HepG2 (cell line): ENCODE results near the gene WWC1. TPM values are rescaled to one million over a fixed set of nuclear protein-coding genes. Genes with fewer than 3 reads are reported as not detected.

Experiments
- ATAC-seq: fragments of 200-7000 bp; cut with Tn5 transposase; 3 replicates; pipeline ENCODE4 v1.9.1; 2020; ENCODE audit warnings: mild to moderate bottlenecking, moderate library complexity
- BruUV-seq: library from RNA; stranded (reverse); fragments of 400-500 nt; replicated peaks from 2 replicates; lab custom pipeline; 2021; lab: Mats Ljungman, UMichigan
- CTCF ChIA-PET: fragments of 300-600 bp; formaldehyde crosslinking; extraction: SDS; loops from one replicate; lab custom pipeline; 2021; ENCODE audit warnings: low total read pairs, inconsistent platforms, low intra/inter-chr PET ratio; lab: Yijun Ruan, JAX
- POLR2A ChIA-PET: fragments of 350-600 bp; sonication (Branson Sonifier 250); formaldehyde crosslinking; loops from one replicate; lab custom pipeline; 2020; ENCODE audit warnings: antibody characterized with exemption, inconsistent platforms; lab: Yijun Ruan, JAX
- DNase-seq: peaks from one replicate; pipeline ENCODE4 v3.0.0-alpha.2; 2015; ENCODE audit warnings: low spot score
- FAIRE-seq: peaks from 3 replicates; lab custom pipeline; 2011; peaks lifted over from hg19 to GRCh38; lab: Jason Lieb, UNC
- H2AFZ ChIP-seq: one replicate; pipeline ENCODE4 v1.6.1; 2011; ENCODE audit warnings: low read length, inconsistent platforms
- H3K27ac ChIP-seq: fragments of 300-600 bp; 3 replicates; pipeline ENCODE4 v1.8.0; 2011; ENCODE audit warnings: mixed run types, mild to moderate bottlenecking, mixed read lengths, low read length, inconsistent platforms; ENCODE audit not compliant: insufficient read depth; ENCODE audit errors: extremely low read length
- H3K27me3 ChIP-seq, 2 experiments: fragments of 200-600 bp in 1 of 2; 2 replicates in 1 of 2; 3 replicates in 1 of 2; pipeline versions ENCODE4 v1.6.0 to v1.8.0; 2011; ENCODE audit warnings: low read length in 2 of 2, mild to moderate bottlenecking in 2 of 2, moderate library complexity in 2 of 2, inconsistent platforms in 1 of 2; ENCODE audit not compliant: insufficient read depth in 2 of 2, control insufficient read depth in 1 of 2
- H3K36me3 ChIP-seq, 2 experiments: fragments of 200-600 bp in 1 of 2; replicated peaks in 1 of 2; 2 replicates in 1 of 2; 3 replicates in 1 of 2; pipeline versions ENCODE4 v1.5.1 to v1.8.0; 2011; ENCODE audit warnings: low read length in 2 of 2, inconsistent platforms in 1 of 2; ENCODE audit not compliant: insufficient read depth in 2 of 2, control insufficient read depth in 1 of 2
- H3K4me1 ChIP-seq: 2 replicates; pipeline ENCODE4 v1.5.1; 2012; ENCODE audit warnings: low read length, inconsistent platforms; ENCODE audit not compliant: insufficient read depth
- H3K4me2 ChIP-seq: 2 replicates; pipeline ENCODE4 v1.6.0; 2011; ENCODE audit warnings: low read depth, low read length, inconsistent platforms
- H3K4me3 ChIP-seq, 3 experiments: fragments of 200-600 bp in 1 of 3; sonication (generic), shearing (Covaris generic) in 1 of 3; replicated peaks in 1 of 3; 2 replicates each; pipeline ENCODE4 v1.5.1; 2011 to 2016; ENCODE audit warnings: low read length in 3 of 3, inconsistent platforms in 2 of 3, low read depth in 2 of 3, mild to moderate bottlenecking in 2 of 3, control low read depth in 1 of 3, mixed read lengths in 1 of 3; ENCODE audit not compliant: insufficient read depth in 1 of 3
- H3K79me2 ChIP-seq: one replicate; pipeline ENCODE4 v1.6.1; 2011; ENCODE audit warnings: low read length, inconsistent platforms; ENCODE audit not compliant: insufficient read depth
- H3K9ac ChIP-seq: 2 replicates; pipeline ENCODE4 v1.6.0; 2011; ENCODE audit warnings: mild to moderate bottlenecking, low read depth, low read length, inconsistent platforms; ENCODE audit not compliant: insufficient read depth
- H3K9me3 ChIP-seq: 2 replicates; pipeline ENCODE4 v1.5.1; 2012; ENCODE audit warnings: mild to moderate bottlenecking, low read length
- H4K20me1 ChIP-seq: 2 replicates; pipeline ENCODE4 v1.6.0; 2011; ENCODE audit warnings: inconsistent platforms, mild to moderate bottlenecking, low read length, moderate library complexity; ENCODE audit not compliant: insufficient read depth
- GFI1 ChIP-seq: sonication (generic); formaldehyde crosslinking; IDR thresholded peaks from 2 replicates; pipeline ENCODE4 v1.5.0; 2020; ENCODE audit warnings: missing genetic modification reagents, mild to moderate bottlenecking, borderline replicate concordance
- NFKB2 ChIP-seq: sonication (generic); formaldehyde crosslinking; IDR thresholded peaks from 2 replicates; pipeline ENCODE4 v1.4.0; 2020; ENCODE audit warnings: missing genetic modification reagents, borderline replicate concordance
- PITX1 ChIP-seq: sonication (generic); formaldehyde crosslinking; IDR thresholded peaks from 2 replicates; pipeline ENCODE4 v1.5.1; 2020; ENCODE audit warnings: mild to moderate bottlenecking, missing genetic modification reagents
- RFX1 ChIP-seq: fragments of 450-650 bp; IDR thresholded peaks from 2 replicates; pipeline ENCODE4 v1.6.1; 2017
- ZNF230 ChIP-seq: sonication (generic); formaldehyde crosslinking; IDR thresholded peaks from 2 replicates; pipeline ENCODE4 v1.4.0; 2020; ENCODE audit warnings: mild to moderate bottlenecking, missing genetic modification reagents
- ZNF292 ChIP-seq: sonication (generic); formaldehyde crosslinking; IDR thresholded peaks from 2 replicates; pipeline ENCODE4 v1.8.1; 2022; ENCODE audit warnings: mild to moderate bottlenecking, low read depth, missing genetic modification reagents, borderline replicate concordance
- ZNF446 ChIP-seq: sonication (generic); formaldehyde crosslinking; IDR thresholded peaks from 2 replicates; pipeline ENCODE4 v1.5.0; 2020; ENCODE audit warnings: mild to moderate bottlenecking, missing genetic modification reagents
- ZNF670 ChIP-seq: sonication (generic); formaldehyde crosslinking; IDR thresholded peaks from 2 replicates; pipeline ENCODE4 v1.8.0; 2022; ENCODE audit warnings: mild to moderate bottlenecking, missing genetic modification reagents, borderline replicate concordance
- ZNF75D ChIP-seq: sonication (generic); formaldehyde crosslinking; IDR thresholded peaks from 2 replicates; pipeline ENCODE4 v1.8.1; 2023; ENCODE audit warnings: missing genetic modification reagents, mild to moderate bottlenecking, borderline replicate concordance
- WGBS: methylation state at CpG from one replicate; pipeline ENCODE4 v1.1.6; 2017; ENCODE audit warnings: low lambda C conversion rate; 5-methylcytosine and 5-hydroxymethylcytosine counted together
- in situ Hi-C: cut with HindIII; loops from 2 replicates; pipeline ENCODE4 v1.10.0; 2017; ENCODE audit warnings: low pct_unique_long_range_greater_than_20kb; ENCODE audit not compliant: extremely low pct_ligation_motif_present
- intact Hi-C: fragments of 100-400 bp; cut with micrococcal nuclease; formaldehyde crosslinking; loops from one replicate; pipeline ENCODE4 v1.10.0; 2022; ENCODE audit not compliant: unreplicated experiment
- polyA plus RNA-seq, 8 experiments: library from polyadenylated mRNA; depleted of rRNA in 3 of 8; stranded (reverse) in 7 of 8; unstranded in 1 of 8; fragments of >200 nt; fragmentation: Illumina TruSeq in 4 of 8; extraction: Trizol in 4 of 8; gene quantifications; 2 replicates each; pipeline versions ENCODE4 v1.2.1 to v1.2.3, GENCODE V29; 2011 to 2016; ENCODE audit warnings: low read depth in 4 of 8, missing spikeins in 1 of 8, mixed read lengths in 1 of 8; ENCODE audit not compliant: insufficient read depth in 1 of 8
- total RNA-seq, 5 experiments: library from RNA; depleted of rRNA; stranded (reverse); fragments of >200 nt; fragmentation: Illumina TruSeq; extraction: Trizol; gene quantifications; 2 replicates each; pipeline ENCODE4 v1.2.3, GENCODE V29; 2016; ENCODE audit warnings: low read depth in 1 of 5
- TF ChIP-seq, protein P1 (sequence below): sonication (generic); formaldehyde crosslinking; IDR thresholded peaks from 2 replicates; pipeline ENCODE4 v1.8.1; 2023; ENCODE audit warnings: mild to moderate bottlenecking, moderate library complexity, missing genetic modification reagents
- TF ChIP-seq, protein P2 (sequence below): sonication (generic); formaldehyde crosslinking; IDR thresholded peaks from 2 replicates; pipeline ENCODE4 v1.4.0; 2020; ENCODE audit warnings: mild to moderate bottlenecking, missing genetic modification reagents

The WWC1 gene
- total and polyA plus RNA-seq, 2 of the 13 experiments (the other 11 are each of a cell fraction or from before 2014, with no cell fraction given) = 8.3 to 17.9 TPM

DNA sequence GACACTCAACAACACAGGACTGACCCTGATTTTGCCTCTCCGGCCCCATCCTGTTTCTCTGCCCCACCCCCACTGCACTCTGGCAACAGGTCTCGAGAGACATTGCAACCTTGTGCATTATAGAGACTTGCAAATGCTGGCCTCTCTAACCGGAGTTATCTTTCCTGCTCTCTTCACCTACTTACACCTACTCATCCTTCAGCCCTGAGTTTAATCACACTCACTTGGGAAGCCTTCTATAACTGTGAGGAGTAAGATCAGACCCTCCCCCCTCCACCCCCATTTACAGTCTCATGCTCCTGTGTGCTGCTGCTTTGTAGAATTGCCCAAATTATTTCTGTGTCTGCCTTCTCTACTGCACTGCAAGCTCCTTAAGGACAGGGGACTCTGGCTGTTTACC is 42.8 kb downstream of the WWC1 start:
- H3K79me2 ChIP-seq = peaks cover 3% of the 10 kb centered on the region
- DNase-seq (no peak), ATAC-seq (no peak), FAIRE-seq (no peak)
- H3K4me3 ChIP-seq = no peak overlapping the region
- no peak overlapping the region for H2AFZ ChIP-seq
- no peaks in the 10 kb centered on the region for H3K36me3 ChIP-seq
- H3K9ac ChIP-seq = no peak overlapping the region
- intact Hi-C loops (no loop called here), in situ Hi-C loops (no loop called here)
- ChIA-PET CTCF (no interaction called here), POLR2A (no interaction called here)
- H4K20me1 ChIP-seq = no peaks in the 10 kb centered on the region; the same call in 1 of the 2 replicates
- H3K27ac ChIP-seq = no peak overlapping the region
- H3K9me3 ChIP-seq = no peaks in the 10 kb centered on the region
- no peak overlapping the region for H3K4me2 ChIP-seq
- no peaks in the 10 kb centered on the region for H3K27me3 ChIP-seq
- no peak for TF ChIP-seq ZNF446 (CRISPR knock-in tag)
- no peak for TF ChIP-seq ZNF292 (CRISPR knock-in tag)
- no peak for TF ChIP-seq NFKB2 (CRISPR knock-in tag)
- TF ChIP-seq, protein P1, sequence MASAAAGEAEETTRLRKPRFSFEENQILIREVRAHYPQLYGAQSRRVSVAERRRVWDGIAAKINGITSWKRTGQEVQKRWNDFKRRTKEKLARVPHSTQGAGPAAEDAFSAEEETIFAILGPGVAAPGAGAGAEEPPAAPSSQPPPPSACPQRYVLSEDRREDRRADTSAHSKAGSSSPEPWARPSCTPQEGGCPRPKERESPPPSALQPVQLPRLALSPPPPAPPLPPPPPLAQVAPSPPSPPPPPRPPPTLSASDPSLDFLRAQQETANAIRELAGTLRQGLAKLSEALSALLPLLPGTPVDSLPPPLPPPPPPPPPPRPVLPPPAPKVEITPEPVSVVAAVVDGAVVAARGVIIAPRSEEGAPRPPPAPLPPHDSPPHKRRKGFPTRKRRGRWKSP (CRISPR knock-in tag) = no peak
- no peak for TF ChIP-seq GFI1
- TF ChIP-seq ZNF230 = no peak
- no peak for TF ChIP-seq RFX1
- no peak for TF ChIP-seq PITX1 (CRISPR knock-in tag)
- TF ChIP-seq ZNF75D (CRISPR knock-in tag) = no peak
- TF ChIP-seq, protein P2, sequence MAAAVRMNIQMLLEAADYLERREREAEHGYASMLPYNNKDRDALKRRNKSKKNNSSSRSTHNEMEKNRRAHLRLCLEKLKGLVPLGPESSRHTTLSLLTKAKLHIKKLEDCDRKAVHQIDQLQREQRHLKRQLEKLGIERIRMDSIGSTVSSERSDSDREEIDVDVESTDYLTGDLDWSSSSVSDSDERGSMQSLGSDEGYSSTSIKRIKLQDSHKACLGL = no peak
- no peak for TF ChIP-seq ZNF670 (CRISPR knock-in tag)
- H3K4me1 ChIP-seq = peaks cover 35% of the 10 kb centered on the region
- no TSS peak for BruUV-seq
- WGBS = 98% methylated on average over 3 of the region's 3 CpGs
